HepG2 (cell line): ENCODE measurements around the gene ZNF445. TPM values are rescaled to one million over a fixed set of nuclear protein-coding genes. Genes with fewer than 3 reads are reported as not detected.
"Not testable (repeated sequence)": the region's sequence is repeated elsewhere in the genome, so short reads cannot be mapped to it uniquely, and the experiment has no call there.

Experiments
- ATAC-seq: fragments of 200-7000 bp; cut with Tn5 transposase; 3 replicates; pipeline ENCODE4 v1.9.1; 2020; ENCODE audit warnings: mild to moderate bottlenecking, moderate library complexity
- BruUV-seq: library from RNA; stranded (reverse); fragments of 400-500 nt; replicated peaks from 2 replicates; lab custom pipeline; 2021; lab: Mats Ljungman, UMichigan
- CTCF ChIA-PET: fragments of 300-600 bp; formaldehyde crosslinking; extraction: SDS; loops from one replicate; lab custom pipeline; 2021; ENCODE audit warnings: low total read pairs, inconsistent platforms, low intra/inter-chr PET ratio; lab: Yijun Ruan, JAX
- POLR2A ChIA-PET: fragments of 350-600 bp; sonication (Branson Sonifier 250); formaldehyde crosslinking; loops from one replicate; lab custom pipeline; 2020; ENCODE audit warnings: antibody characterized with exemption, inconsistent platforms; lab: Yijun Ruan, JAX
- DNase-seq: peaks from one replicate; pipeline ENCODE4 v3.0.0-alpha.2; 2015; ENCODE audit warnings: low spot score
- FAIRE-seq: peaks from 3 replicates; lab custom pipeline; 2011; peaks lifted over from hg19 to GRCh38; lab: Jason Lieb, UNC
- H2AFZ ChIP-seq: one replicate; pipeline ENCODE4 v1.6.1; 2011; ENCODE audit warnings: low read length, inconsistent platforms
- H3K27ac ChIP-seq: fragments of 300-600 bp; 3 replicates; pipeline ENCODE4 v1.8.0; 2011; ENCODE audit warnings: mixed run types, mild to moderate bottlenecking, mixed read lengths, low read length, inconsistent platforms; ENCODE audit not compliant: insufficient read depth; ENCODE audit errors: extremely low read length
- H3K27me3 ChIP-seq, 2 experiments: fragments of 200-600 bp in 1 of 2; 2 replicates in 1 of 2; 3 replicates in 1 of 2; pipeline versions ENCODE4 v1.6.0 to v1.8.0; 2011; ENCODE audit warnings: low read length in 2 of 2, mild to moderate bottlenecking in 2 of 2, moderate library complexity in 2 of 2, inconsistent platforms in 1 of 2; ENCODE audit not compliant: insufficient read depth in 2 of 2, control insufficient read depth in 1 of 2
- H3K36me3 ChIP-seq, 2 experiments: fragments of 200-600 bp in 1 of 2; replicated peaks in 1 of 2; 2 replicates in 1 of 2; 3 replicates in 1 of 2; pipeline versions ENCODE4 v1.5.1 to v1.8.0; 2011; ENCODE audit warnings: low read length in 2 of 2, inconsistent platforms in 1 of 2; ENCODE audit not compliant: insufficient read depth in 2 of 2, control insufficient read depth in 1 of 2
- H3K4me1 ChIP-seq: 2 replicates; pipeline ENCODE4 v1.5.1; 2012; ENCODE audit warnings: low read length, inconsistent platforms; ENCODE audit not compliant: insufficient read depth
- H3K4me2 ChIP-seq: 2 replicates; pipeline ENCODE4 v1.6.0; 2011; ENCODE audit warnings: low read depth, low read length, inconsistent platforms
- H3K4me3 ChIP-seq, 3 experiments: fragments of 200-600 bp in 1 of 3; sonication (generic), shearing (Covaris generic) in 1 of 3; replicated peaks in 1 of 3; 2 replicates each; pipeline ENCODE4 v1.5.1; 2011 to 2016; ENCODE audit warnings: low read length in 3 of 3, inconsistent platforms in 2 of 3, low read depth in 2 of 3, mild to moderate bottlenecking in 2 of 3, control low read depth in 1 of 3, mixed read lengths in 1 of 3; ENCODE audit not compliant: insufficient read depth in 1 of 3
- H3K79me2 ChIP-seq: one replicate; pipeline ENCODE4 v1.6.1; 2011; ENCODE audit warnings: low read length, inconsistent platforms; ENCODE audit not compliant: insufficient read depth
- H3K9ac ChIP-seq: 2 replicates; pipeline ENCODE4 v1.6.0; 2011; ENCODE audit warnings: mild to moderate bottlenecking, low read depth, low read length, inconsistent platforms; ENCODE audit not compliant: insufficient read depth
- H3K9me3 ChIP-seq: 2 replicates; pipeline ENCODE4 v1.5.1; 2012; ENCODE audit warnings: mild to moderate bottlenecking, low read length
- H4K20me1 ChIP-seq: 2 replicates; pipeline ENCODE4 v1.6.0; 2011; ENCODE audit warnings: inconsistent platforms, mild to moderate bottlenecking, low read length, moderate library complexity; ENCODE audit not compliant: insufficient read depth
- CENPX ChIP-seq: sonication (generic); formaldehyde crosslinking; IDR thresholded peaks from 2 replicates; pipeline ENCODE4 v1.9.0; 2021; ENCODE audit warnings: mild to moderate bottlenecking, missing genetic modification reagents, moderate library complexity
- GTF3A ChIP-seq: sonication (generic); formaldehyde crosslinking; conservative IDR thresholded peaks from 2 replicates; pipeline ENCODE4 v1.4.0; 2020; ENCODE audit warnings: mild to moderate bottlenecking, missing genetic modification reagents
- HOXA3 ChIP-seq: sonication (generic); formaldehyde crosslinking; IDR thresholded peaks from 2 replicates; pipeline ENCODE4 v1.5.0; 2020; ENCODE audit warnings: missing genetic modification reagents
- PCBP2 ChIP-seq: fragments of 200-400 bp; formaldehyde crosslinking; optimal IDR thresholded peaks from 2 replicates; pipeline ENCODE3; 2018; ENCODE audit warnings: low read length, low read depth; ENCODE audit not compliant: poor library complexity, severe bottlenecking
- RFX3 ChIP-seq: IDR thresholded peaks from 2 replicates; pipeline ENCODE4 v1.6.1; 2016; ENCODE audit warnings: missing biosample characterization, missing genetic modification reagents
- SAP130 ChIP-seq: IDR thresholded peaks from 2 replicates; pipeline ENCODE4 v1.6.1; 2016; ENCODE audit warnings: low read depth
- YY1 ChIP-seq: IDR thresholded peaks from 2 replicates; pipeline ENCODE4 v1.6.1; 2011; ENCODE audit warnings: low read length, low read depth, moderate library complexity, mild to moderate bottlenecking; ENCODE audit not compliant: insufficient read depth, insufficient replicate concordance
- ZBTB7A ChIP-seq: sonication (generic); formaldehyde crosslinking; IDR thresholded peaks from 2 replicates; pipeline ENCODE4 v1.8.0; 2022; ENCODE audit warnings: mild to moderate bottlenecking, missing genetic modification reagents
- WGBS: methylation state at CpG from one replicate; pipeline ENCODE4 v1.1.6; 2017; ENCODE audit warnings: low lambda C conversion rate; 5-methylcytosine and 5-hydroxymethylcytosine counted together
- in situ Hi-C: cut with HindIII; loops from 2 replicates; pipeline ENCODE4 v1.10.0; 2017; ENCODE audit warnings: low pct_unique_long_range_greater_than_20kb; ENCODE audit not compliant: extremely low pct_ligation_motif_present
- intact Hi-C: fragments of 100-400 bp; cut with micrococcal nuclease; formaldehyde crosslinking; loops from one replicate; pipeline ENCODE4 v1.10.0; 2022; ENCODE audit not compliant: unreplicated experiment
- polyA plus RNA-seq, 8 experiments: library from polyadenylated mRNA; depleted of rRNA in 3 of 8; stranded (reverse) in 7 of 8; unstranded in 1 of 8; fragments of >200 nt; fragmentation: Illumina TruSeq in 4 of 8; extraction: Trizol in 4 of 8; gene quantifications; 2 replicates each; pipeline versions ENCODE4 v1.2.1 to v1.2.3, GENCODE V29; 2011 to 2016; ENCODE audit warnings: low read depth in 4 of 8, missing spikeins in 1 of 8, mixed read lengths in 1 of 8; ENCODE audit not compliant: insufficient read depth in 1 of 8
- total RNA-seq, 5 experiments: library from RNA; depleted of rRNA; stranded (reverse); fragments of >200 nt; fragmentation: Illumina TruSeq; extraction: Trizol; gene quantifications; 2 replicates each; pipeline ENCODE4 v1.2.3, GENCODE V29; 2016; ENCODE audit warnings: low read depth in 1 of 5
- TF ChIP-seq, protein P1 (sequence below): sonication (generic); formaldehyde crosslinking; IDR thresholded peaks from 2 replicates; pipeline ENCODE4 v1.4.0; 2020; ENCODE audit warnings: missing genetic modification reagents
- TF ChIP-seq, protein P2 (sequence below): sonication (generic); formaldehyde crosslinking; IDR thresholded peaks from 2 replicates; pipeline ENCODE4 v1.8.1; 2023; ENCODE audit warnings: mild to moderate bottlenecking, moderate library complexity, missing genetic modification reagents
- TF ChIP-seq, protein P3 (sequence below): IDR thresholded peaks from 2 replicates; pipeline ENCODE4 v1.6.1; 2016; ENCODE audit warnings: missing genetic modification reagents, missing compliant biosample characterization

The ZNF445 gene
- total and polyA plus RNA-seq, 2 of the 13 experiments (the other 11 are each of a cell fraction or from before 2014, with no cell fraction given): 4.4 to 10.3 TPM

GRCh38 chr3:44499899-44500168 is 22.4 kb upstream of the ZNF445 start:
- BruUV-seq, H3K4me1 ChIP-seq, H2AFZ ChIP-seq, H3K27ac ChIP-seq, CTCF ChIA-PET, DNase-seq, in situ Hi-C loops, FAIRE-seq, H3K9ac ChIP-seq, H3K4me3 ChIP-seq, H4K20me1 ChIP-seq, POLR2A ChIA-PET, H3K27me3 ChIP-seq, ATAC-seq, intact Hi-C loops, H3K4me2 ChIP-seq: not testable (repeated sequence)
- Histone ChIP-seq H3K9me3 (peaks cover 35% of the 10 kb centered on the region), H3K79me2 (peaks cover 21% of the 10 kb centered on the region), H3K36me3 (peaks cover 11 to 42% of the 10 kb centered on the region in 2 experiments; a peak in 4 of 5 replicates)
- WGBS: 100% methylated on average over 4 of the region's 4 CpGs

DNA sequence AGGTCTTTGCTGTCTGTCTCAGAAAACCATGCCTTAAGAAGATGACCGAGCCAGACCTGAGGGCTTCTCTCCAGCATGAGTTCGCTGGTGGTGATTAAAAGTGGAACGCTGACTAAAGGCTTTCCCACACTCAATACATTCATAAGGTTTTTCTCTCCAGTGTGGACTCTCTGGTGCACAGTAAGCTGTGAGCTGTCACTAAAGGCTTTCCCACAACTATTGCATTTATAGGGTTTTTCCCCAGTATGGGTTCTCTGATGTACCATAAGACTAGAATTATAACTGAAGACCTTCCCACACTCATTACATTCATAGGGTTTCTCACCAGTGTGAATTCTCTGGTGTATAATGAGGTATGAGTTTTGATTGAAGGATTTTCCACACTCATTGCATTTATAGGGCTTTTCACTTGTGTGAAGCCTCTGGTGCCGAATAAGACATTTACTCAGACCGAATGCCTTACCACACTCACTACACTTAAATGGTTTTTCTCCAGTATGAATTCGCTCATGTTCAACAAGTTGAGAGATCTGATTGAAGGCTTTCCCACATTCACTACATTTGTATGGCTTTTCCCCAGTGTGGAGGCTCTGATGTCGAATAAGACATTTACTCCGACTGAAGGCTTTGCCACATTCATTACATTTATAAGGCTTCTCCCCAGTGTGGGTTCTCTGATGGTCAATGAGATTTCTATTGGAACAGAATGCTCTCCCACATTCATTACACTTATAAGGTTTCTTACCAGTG is 21.9 kb upstream of the ZNF445 start:
- Histone ChIP-seq H3K4me2 (no peak overlapping the region), H3K9ac (no peak overlapping the region), H3K4me3 (no peak overlapping the region), H3K36me3 (peaks cover 11 to 42% of the 10 kb centered on the region in 2 experiments; a peak in 4 of 5 replicates), H4K20me1 (0 out of 2 replicates have a peak, but pooled peaks cover 2% of the 10 kb centered on the region), H3K9me3 (peaks cover 35% of the 10 kb centered on the region), H3K4me1 (no peaks in the 10 kb centered on the region), H3K79me2 (peaks cover 18% of the 10 kb centered on the region), H3K27ac (no peak overlapping the region), H2AFZ (no peak overlapping the region), H3K27me3 (no peaks in the 10 kb centered on the region)
- FAIRE-seq (no peak), DNase-seq (no peak), ATAC-seq (no peak)
- intact Hi-C loops: no loop called here
- WGBS: 96% methylated on average over 8 of the region's 8 CpGs
- ChIA-PET POLR2A (no interaction called here), CTCF (no interaction called here)
- in situ Hi-C loops: no loop called here
- BruUV-seq: no TSS peak
- TF ChIP-seq, protein P1, sequence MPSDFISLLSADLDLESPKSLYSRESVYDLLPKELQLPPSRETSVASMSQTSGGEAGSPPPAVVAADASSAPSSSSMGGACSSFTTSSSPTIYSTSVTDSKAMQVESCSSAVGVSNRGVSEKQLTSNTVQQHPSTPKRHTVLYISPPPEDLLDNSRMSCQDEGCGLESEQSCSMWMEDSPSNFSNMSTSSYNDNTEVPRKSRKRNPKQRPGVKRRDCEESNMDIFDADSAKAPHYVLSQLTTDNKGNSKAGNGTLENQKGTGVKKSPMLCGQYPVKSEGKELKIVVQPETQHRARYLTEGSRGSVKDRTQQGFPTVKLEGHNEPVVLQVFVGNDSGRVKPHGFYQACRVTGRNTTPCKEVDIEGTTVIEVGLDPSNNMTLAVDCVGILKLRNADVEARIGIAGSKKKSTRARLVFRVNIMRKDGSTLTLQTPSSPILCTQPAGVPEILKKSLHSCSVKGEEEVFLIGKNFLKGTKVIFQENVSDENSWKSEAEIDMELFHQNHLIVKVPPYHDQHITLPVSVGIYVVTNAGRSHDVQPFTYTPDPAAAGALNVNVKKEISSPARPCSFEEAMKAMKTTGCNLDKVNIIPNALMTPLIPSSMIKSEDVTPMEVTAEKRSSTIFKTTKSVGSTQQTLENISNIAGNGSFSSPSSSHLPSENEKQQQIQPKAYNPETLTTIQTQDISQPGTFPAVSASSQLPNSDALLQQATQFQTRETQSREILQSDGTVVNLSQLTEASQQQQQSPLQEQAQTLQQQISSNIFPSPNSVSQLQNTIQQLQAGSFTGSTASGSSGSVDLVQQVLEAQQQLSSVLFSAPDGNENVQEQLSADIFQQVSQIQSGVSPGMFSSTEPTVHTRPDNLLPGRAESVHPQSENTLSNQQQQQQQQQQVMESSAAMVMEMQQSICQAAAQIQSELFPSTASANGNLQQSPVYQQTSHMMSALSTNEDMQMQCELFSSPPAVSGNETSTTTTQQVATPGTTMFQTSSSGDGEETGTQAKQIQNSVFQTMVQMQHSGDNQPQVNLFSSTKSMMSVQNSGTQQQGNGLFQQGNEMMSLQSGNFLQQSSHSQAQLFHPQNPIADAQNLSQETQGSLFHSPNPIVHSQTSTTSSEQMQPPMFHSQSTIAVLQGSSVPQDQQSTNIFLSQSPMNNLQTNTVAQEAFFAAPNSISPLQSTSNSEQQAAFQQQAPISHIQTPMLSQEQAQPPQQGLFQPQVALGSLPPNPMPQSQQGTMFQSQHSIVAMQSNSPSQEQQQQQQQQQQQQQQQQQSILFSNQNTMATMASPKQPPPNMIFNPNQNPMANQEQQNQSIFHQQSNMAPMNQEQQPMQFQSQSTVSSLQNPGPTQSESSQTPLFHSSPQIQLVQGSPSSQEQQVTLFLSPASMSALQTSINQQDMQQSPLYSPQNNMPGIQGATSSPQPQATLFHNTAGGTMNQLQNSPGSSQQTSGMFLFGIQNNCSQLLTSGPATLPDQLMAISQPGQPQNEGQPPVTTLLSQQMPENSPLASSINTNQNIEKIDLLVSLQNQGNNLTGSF (CRISPR knock-in tag): no peak
- TF ChIP-seq CENPX (CRISPR knock-in tag) (no peak), HOXA3 (CRISPR knock-in tag) (no peak), GTF3A (no peak), YY1 (no peak), PCBP2 (no peak), ZBTB7A (CRISPR knock-in tag) (no peak), RFX3 (CRISPR knock-in tag) (no peak), SAP130 (CRISPR knock-in tag) (no peak)
- TF ChIP-seq, protein P2, sequence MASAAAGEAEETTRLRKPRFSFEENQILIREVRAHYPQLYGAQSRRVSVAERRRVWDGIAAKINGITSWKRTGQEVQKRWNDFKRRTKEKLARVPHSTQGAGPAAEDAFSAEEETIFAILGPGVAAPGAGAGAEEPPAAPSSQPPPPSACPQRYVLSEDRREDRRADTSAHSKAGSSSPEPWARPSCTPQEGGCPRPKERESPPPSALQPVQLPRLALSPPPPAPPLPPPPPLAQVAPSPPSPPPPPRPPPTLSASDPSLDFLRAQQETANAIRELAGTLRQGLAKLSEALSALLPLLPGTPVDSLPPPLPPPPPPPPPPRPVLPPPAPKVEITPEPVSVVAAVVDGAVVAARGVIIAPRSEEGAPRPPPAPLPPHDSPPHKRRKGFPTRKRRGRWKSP (CRISPR knock-in tag): no peak
- TF ChIP-seq, protein P3, sequence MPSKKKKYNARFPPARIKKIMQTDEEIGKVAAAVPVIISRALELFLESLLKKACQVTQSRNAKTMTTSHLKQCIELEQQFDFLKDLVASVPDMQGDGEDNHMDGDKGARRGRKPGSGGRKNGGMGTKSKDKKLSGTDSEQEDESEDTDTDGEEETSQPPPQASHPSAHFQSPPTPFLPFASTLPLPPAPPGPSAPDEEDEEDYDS (CRISPR knock-in tag): no peak
